GM18508 (cell line): ENCODE results near the gene ENC1.

Source experiments
- ATAC-seq: cut with Tn5 transposase; IDR thresholded peaks from one replicate; pipeline ENCODE4 v1.9.1; 2021; ENCODE audit warnings: moderate number of reproducible peaks; ENCODE audit not compliant: insufficient read depth, unreplicated experiment

Gene ENC1

DNA sequence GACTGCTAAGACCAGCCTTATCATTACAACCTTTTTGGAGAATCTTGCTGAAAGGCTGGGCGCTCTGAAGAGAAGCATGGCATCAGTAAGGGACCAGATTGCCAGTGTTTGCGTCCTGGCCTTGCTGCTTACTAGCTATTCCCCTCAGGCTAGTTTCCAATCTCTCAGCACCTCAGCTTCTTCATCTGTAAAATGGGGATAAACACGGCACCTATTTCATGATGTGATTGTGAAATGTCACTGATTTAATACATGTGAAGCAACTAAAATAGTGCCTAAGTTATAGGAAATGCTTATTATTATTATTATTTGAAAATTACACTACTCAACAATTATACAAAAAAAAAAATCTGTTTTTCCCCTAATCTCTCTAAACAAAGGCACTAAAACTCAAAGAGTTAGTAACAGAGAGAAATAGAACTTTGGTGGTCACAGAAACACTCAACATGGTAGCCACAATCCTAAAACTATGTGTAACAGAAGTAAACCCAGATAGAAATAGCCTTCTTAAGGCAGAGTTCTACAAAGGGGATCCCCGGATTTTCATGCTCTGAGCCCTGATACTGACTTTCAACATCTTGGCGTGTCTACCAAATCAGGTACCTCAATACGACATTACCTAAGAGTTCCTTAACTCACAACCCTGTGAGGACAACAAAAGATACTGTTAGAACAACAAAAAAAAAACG, 62.0 kb downstream of the ENC1 start:
- no peak for ATAC-seq
